Suprapubic skin (tissue), 4 donors: ENCODE measurements around the gene ATF7IP. TPM values are rescaled to one million over a fixed set of nuclear protein-coding genes. Genes with fewer than 3 reads are reported as not detected.

Experiments
- DNase-seq, 2 donors: peaks; one replicate each; pipeline ENCODE4 v3.0.0-alpha.2; 2019; ENCODE audit warnings: low spot score in 2 of 2
- H3K27ac ChIP-seq: fragments of 200-600 bp; sonication (generic); one replicate; pipeline ENCODE4 v1.5.1; 2019
- H3K27me3 ChIP-seq: fragments of 200-600 bp; sonication (generic); one replicate; pipeline ENCODE4 v1.5.1; 2019
- H3K36me3 ChIP-seq: fragments of 200-600 bp; sonication (generic); one replicate; pipeline ENCODE4 v1.5.1; 2019
- H3K4me1 ChIP-seq: fragments of 200-600 bp; sonication (generic); one replicate; pipeline ENCODE4 v1.5.1; 2019
- H3K4me3 ChIP-seq: fragments of 200-600 bp; sonication (generic); one replicate; pipeline ENCODE4 v1.5.1; 2019; ENCODE audit warnings: mild to moderate bottlenecking
- H3K9me3 ChIP-seq: fragments of 200-600 bp; sonication (generic); one replicate; pipeline ENCODE4 v1.5.1; 2019
- CTCF ChIP-seq, 2 donors: fragments of 200-600 bp in 1 of 2; fragments of 450-650 bp in 1 of 2; sonication (generic) in 1 of 2; IDR thresholded peaks; one replicate each; pipeline ENCODE4 v1.5.1; 2016 to 2019; ENCODE audit warnings: antibody characterized with exemption in 2 of 2, mild to moderate bottlenecking in 1 of 2, moderate library complexity in 1 of 2
- EP300 ChIP-seq: sonication (generic); formaldehyde crosslinking; IDR thresholded peaks from one replicate; pipeline ENCODE4 v1.6.1; 2017; ENCODE audit warnings: antibody characterized with exemption
- POLR2A ChIP-seq, 2 donors: fragments of 450-650 bp; IDR thresholded peaks; one replicate each; pipeline ENCODE4 v1.6.1; 2017; ENCODE audit warnings: antibody characterized with exemption in 2 of 2, mild to moderate bottlenecking in 2 of 2, moderate library complexity in 2 of 2
- POLR2AphosphoS5 ChIP-seq, 3 donors: sonication (generic); formaldehyde crosslinking; IDR thresholded peaks; one replicate each; pipeline ENCODE4 v1.6.1; 2017; ENCODE audit warnings: antibody characterized with exemption in 3 of 3
- WGBS: methylation state at CpG from one replicate; pipeline ENCODE4 v1.1.5; 2018; 5-methylcytosine and 5-hydroxymethylcytosine counted together
- total RNA-seq, 4 donors: library from RNA; depleted of rRNA; stranded (reverse); fragments of >200 nt; gene quantifications; one replicate each; pipeline ENCODE4 v1.1.0, GENCODE V29; 2016

The ATF7IP gene
- total RNA-seq, 4 donors from 2014 or later = 41.0 to 79.6 (median 59.2) TPM

GRCh38 chr12:14410841-14411569 is 45.5 kb downstream of the ATF7IP start:
- no peaks in the 10 kb centered on the region for H3K9me3 ChIP-seq
- TF ChIP-seq POLR2AphosphoS5 (IDR thresholded peaks at IDR 0.05) = no peak
- TF ChIP-seq EP300 = no peak
- TF ChIP-seq CTCF (IDR thresholded peaks at IDR 0.05) = no peak
- TF ChIP-seq POLR2A (IDR thresholded peaks at IDR 0.05) = no peak
- no peaks in the 10 kb centered on the region for H3K27me3 ChIP-seq
- no peak overlapping the region for H3K27ac ChIP-seq
- no peaks in the 10 kb centered on the region for H3K36me3 ChIP-seq
- WGBS = 76% methylated on average over 6 of the region's 6 CpGs
- no peak for DNase-seq
- H3K4me3 ChIP-seq = no peak overlapping the region
- H3K4me1 ChIP-seq = peaks cover 10% of the 10 kb centered on the region

GRCh38 chr12:14416658-14417057 is 51.2 kb downstream of the ATF7IP start:
- Histone ChIP-seq H3K4me3 (no peak overlapping the region), H3K4me1 (peaks cover 30% of the 10 kb centered on the region), H3K27ac (no peak overlapping the region), H3K36me3 (peaks cover 6% of the 10 kb centered on the region), H3K9me3 (peaks cover 3% of the 10 kb centered on the region), H3K27me3 (no peaks in the 10 kb centered on the region)
- DNase-seq = no peak
- WGBS = 51% methylated on average over 1 of the region's 1 CpG
- TF ChIP-seq CTCF (IDR thresholded peaks at IDR 0.05) = no peak
- no peak for TF ChIP-seq POLR2A (IDR thresholded peaks at IDR 0.05)

GRCh38 chr12:14417715-14418114 is 52.2 kb downstream of the ATF7IP start:
- Histone ChIP-seq H3K9me3 (peaks cover 7% of the 10 kb centered on the region), H3K36me3 (peaks cover 6% of the 10 kb centered on the region), H3K27ac (peak overlapping the region; percentile 2), H3K27me3 (no peaks in the 10 kb centered on the region), H3K4me3 (no peak overlapping the region), H3K4me1 (peaks cover 30% of the 10 kb centered on the region)
- 68% methylated on average over 3 of the region's 3 CpGs for WGBS
- TF ChIP-seq POLR2A (IDR thresholded peaks at IDR 0.05) = no peak
- no peak for TF ChIP-seq EP300
- no peak for TF ChIP-seq POLR2AphosphoS5 (IDR thresholded peaks at IDR 0.05)
- TF ChIP-seq CTCF (IDR thresholded peaks at IDR 0.05) = no peak
- no peak for DNase-seq

- DNase-seq = no peak
- Histone ChIP-seq H3K4me1 (peaks cover 30% of the 10 kb centered on the region), H3K4me3 (no peak overlapping the region), H3K27ac (peak overlapping the region; percentile 2), H3K27me3 (no peaks in the 10 kb centered on the region), H3K36me3 (peaks cover 6% of the 10 kb centered on the region), H3K9me3 (peaks cover 7% of the 10 kb centered on the region)
- TF ChIP-seq CTCF (IDR thresholded peaks at IDR 0.05) = peak in 1 of 2 donors; percentile 24
- no peak for TF ChIP-seq EP300
- WGBS = 24% methylated on average over 3 of the region's 3 CpGs
Observed at GRCh38 chr12:14418451-14418890, 53.0 kb downstream of the ATF7IP start.

- TF ChIP-seq POLR2AphosphoS5 (IDR thresholded peaks at IDR 0.05) = no peak
- TF ChIP-seq CTCF (IDR thresholded peaks at IDR 0.05) = no peak
- no peak for TF ChIP-seq POLR2A (IDR thresholded peaks at IDR 0.05)
- TF ChIP-seq EP300 = no peak
- 79% methylated on average over 4 of the region's 4 CpGs for WGBS
Observed at GRCh38 chr12:14422516-14423230, 57.2 kb downstream of the ATF7IP start.

More at GRCh38 chr12:14422516-14423230, 57.2 kb downstream of the ATF7IP start:
- H3K4me1 ChIP-seq = peaks cover 16% of the 10 kb centered on the region
- no peak overlapping the region for H3K4me3 ChIP-seq
- peaks cover 29% of the 10 kb centered on the region for H3K36me3 ChIP-seq
- H3K27me3 ChIP-seq = no peaks in the 10 kb centered on the region
- H3K27ac ChIP-seq = no peak overlapping the region
- no peak for DNase-seq
- peaks cover 7% of the 10 kb centered on the region for H3K9me3 ChIP-seq
